Measurements from ENCODE around the gene B9D2. TPM values are rescaled to one million over a fixed set of nuclear protein-coding genes. Genes with fewer than 3 reads are reported as not detected.
"Not testable (repeated sequence)": the region's sequence is repeated elsewhere in the genome, so short reads cannot be mapped to it uniquely, and the experiment has no call there.

B9D2 gene
- total RNA-seq, 2 donors from 2014 or later, result 0.52 to 5.3 TPM

GRCh38 chr19:41372501-41372900 is 8.6 kb upstream of the B9D2 start:
- Histone ChIP-seq H3K4me3 (no peak overlapping the region), H3K4me1 (peaks cover 45% of the 10 kb centered on the region), H3K27ac (no peak overlapping the region), H3K27me3 (no peaks in the 10 kb centered on the region), H3K36me3 (replicated peaks in 1 of 2; ENCODE audit: insufficient read depth in 1 of 2, low read depth in 2 of 2) (no peaks in the 10 kb centered on the region), H3K9me3 (no peaks in the 10 kb centered on the region)
- 57 to 59% methylated on average over 2 of the region's 2 CpGs for WGBS, 2 donors
- intact Hi-C loops (cut with DNase I), result no loop called here
- no peak for DNase-seq
- TF ChIP-seq POLR2A (IDR thresholded peaks at IDR 0.05), result no peak
- TF ChIP-seq, protein P1, sequence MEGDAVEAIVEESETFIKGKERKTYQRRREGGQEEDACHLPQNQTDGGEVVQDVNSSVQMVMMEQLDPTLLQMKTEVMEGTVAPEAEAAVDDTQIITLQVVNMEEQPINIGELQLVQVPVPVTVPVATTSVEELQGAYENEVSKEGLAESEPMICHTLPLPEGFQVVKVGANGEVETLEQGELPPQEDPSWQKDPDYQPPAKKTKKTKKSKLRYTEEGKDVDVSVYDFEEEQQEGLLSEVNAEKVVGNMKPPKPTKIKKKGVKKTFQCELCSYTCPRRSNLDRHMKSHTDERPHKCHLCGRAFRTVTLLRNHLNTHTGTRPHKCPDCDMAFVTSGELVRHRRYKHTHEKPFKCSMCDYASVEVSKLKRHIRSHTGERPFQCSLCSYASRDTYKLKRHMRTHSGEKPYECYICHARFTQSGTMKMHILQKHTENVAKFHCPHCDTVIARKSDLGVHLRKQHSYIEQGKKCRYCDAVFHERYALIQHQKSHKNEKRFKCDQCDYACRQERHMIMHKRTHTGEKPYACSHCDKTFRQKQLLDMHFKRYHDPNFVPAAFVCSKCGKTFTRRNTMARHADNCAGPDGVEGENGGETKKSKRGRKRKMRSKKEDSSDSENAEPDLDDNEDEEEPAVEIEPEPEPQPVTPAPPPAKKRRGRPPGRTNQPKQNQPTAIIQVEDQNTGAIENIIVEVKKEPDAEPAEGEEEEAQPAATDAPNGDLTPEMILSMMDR (IDR thresholded peaks at IDR 0.05), result no peak
- no peak for ATAC-seq

- peaks cover 44% of the 10 kb centered on the region for H3K4me1 ChIP-seq
Observed at GRCh38 chr19:41371541-41371940, 7.6 kb upstream of the B9D2 start.

GRCh38 chr19:41371119-41371518 is 7.2 kb upstream of the B9D2 start:
- ATAC-seq; H3K9me3 ChIP-seq; H3K4me3 ChIP-seq; DNase-seq; H3K36me3 ChIP-seq (replicated peaks in 1 of 2; ENCODE audit: insufficient read depth in 1 of 2, low read depth in 2 of 2); H3K27ac ChIP-seq; intact Hi-C loops (cut with DNase I); H3K27me3 ChIP-seq: not testable (repeated sequence)
- 96 to 100% methylated on average over 5 of the region's 5 CpGs for WGBS, 2 donors
- peaks cover 44% of the 10 kb centered on the region for H3K4me1 ChIP-seq

More at GRCh38 chr19:41371541-41371940, 7.6 kb upstream of the B9D2 start:
- WGBS, 2 donors, result 92 to 96% methylated on average over 8 of the region's 8 CpGs
- Histone ChIP-seq H3K27me3 (no peaks in the 10 kb centered on the region), H3K4me3 (no peak overlapping the region), H3K9me3 (no peaks in the 10 kb centered on the region), H3K36me3 (replicated peaks in 1 of 2; ENCODE audit: insufficient read depth in 1 of 2, low read depth in 2 of 2) (no peaks in the 10 kb centered on the region), H3K27ac (no peak overlapping the region)
- no peak for TF ChIP-seq POLR2A (IDR thresholded peaks at IDR 0.05)
- TF ChIP-seq, protein P1 (IDR thresholded peaks at IDR 0.05), result no peak
- no peak for DNase-seq
- ATAC-seq, result no peak
- intact Hi-C loops (cut with DNase I), result no loop called here

DNA sequence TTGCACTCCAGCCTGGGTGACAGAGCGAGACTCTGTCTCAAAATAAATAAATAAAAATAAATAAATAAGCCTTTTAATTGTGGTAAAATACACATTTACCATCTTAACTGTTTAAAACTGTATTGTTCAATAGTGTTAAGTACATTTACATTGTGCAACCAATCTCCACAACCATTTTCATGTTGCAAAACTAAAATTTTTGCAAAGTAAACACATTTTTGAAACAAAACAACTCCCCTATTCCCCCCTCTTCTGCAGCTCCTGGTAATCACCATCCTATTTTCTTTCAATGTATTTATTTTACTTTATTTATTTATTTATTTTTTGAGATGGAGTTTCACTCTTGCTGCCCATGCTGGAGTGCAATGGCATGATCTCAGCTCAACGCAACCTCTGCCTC is 5.8 kb upstream of the B9D2 start:
- DNase-seq (no peak), ATAC-seq (no peak)
- no peak overlapping the region for H3K4me3 ChIP-seq
- no peaks in the 10 kb centered on the region for H3K9me3 ChIP-seq
- no peak overlapping the region for H3K27ac ChIP-seq
- TF ChIP-seq POLR2A (IDR thresholded peaks at IDR 0.05), result no peak
- TF ChIP-seq, protein P1 (IDR thresholded peaks at IDR 0.05), result no peak
- WGBS, 2 donors, result 93 to 96% methylated on average over 2 of the region's 2 CpGs
- H3K36me3 ChIP-seq (replicated peaks in 1 of 2; ENCODE audit: insufficient read depth in 1 of 2, low read depth in 2 of 2), result no peaks in the 10 kb centered on the region
- no peaks in the 10 kb centered on the region for H3K27me3 ChIP-seq
- peaks cover 41% of the 10 kb centered on the region for H3K4me1 ChIP-seq
- intact Hi-C loops (cut with DNase I), result no loop called here

GRCh38 chr19:41367848-41368301 is 3.9 kb upstream of the B9D2 start:
- peak; percentile 43 for ATAC-seq
- intact Hi-C loops (cut with DNase I), result no loop called here

More at GRCh38 chr19:41367848-41368301, 3.9 kb upstream of the B9D2 start:
- H3K36me3 ChIP-seq (replicated peaks in 1 of 2; ENCODE audit: insufficient read depth in 1 of 2, low read depth in 2 of 2), result no peaks in the 10 kb centered on the region
- H3K9me3 ChIP-seq, result no peaks in the 10 kb centered on the region
- H3K27ac ChIP-seq, result peak overlapping the region; percentile 59 to 84 (median 83)
- DNase-seq, result peak in 3 of 4 donors; percentile 16 to 44 (median 31)
- WGBS, 2 donors, result 17 to 26% methylated on average over 6 of the region's 6 CpGs
- peaks cover 41% of the 10 kb centered on the region for H3K4me1 ChIP-seq
- no peaks in the 10 kb centered on the region for H3K27me3 ChIP-seq
- TF ChIP-seq POLR2A (IDR thresholded peaks at IDR 0.05), result no peak
- TF ChIP-seq, protein P1 (IDR thresholded peaks at IDR 0.05), result no peak
- no peak overlapping the region for H3K4me3 ChIP-seq
